Fibroblast of villous mesenchyme (primary cell): ENCODE data around the gene NFIX. TPM values are rescaled to one million over a fixed set of nuclear protein-coding genes. Genes with fewer than 3 reads are reported as not detected.

Source experiments
- DNase-seq: peaks from one replicate; pipeline ENCODE4 v3.0.0-alpha.2; 2010; ENCODE audit warnings: low read depth
- H3K4me3 ChIP-seq: 2 replicates; pipeline ENCODE4 v1.5.1; 2011; ENCODE audit warnings: low read depth, mild to moderate bottlenecking, low read length
- CTCF ChIP-seq: IDR thresholded peaks from 2 replicates; pipeline ENCODE4 v1.5.1; 2012; ENCODE audit warnings: low read depth, mild to moderate bottlenecking, low read length; ENCODE audit not compliant: insufficient read depth
- total RNA-seq: library from RNA; depleted of rRNA; stranded (reverse); fragments of >200 nt; gene quantifications from 2 replicates; pipeline ENCODE4 v1.2.3, GENCODE V29; 2012

Gene NFIX
- total RNA-seq, 1 donor, result 30.2 TPM

GRCh38 chr19:13053761-13054625 lies 58.7 kb downstream of the NFIX start:
- DNase-seq, result peak; percentile 84
- peak overlapping the region; percentile 29 for H3K4me3 ChIP-seq
- no peak for TF ChIP-seq CTCF

- H3K4me3 ChIP-seq, result no peak overlapping the region
- TF ChIP-seq CTCF, result no peak
- DNase-seq, result peak; percentile 84
Measured at GRCh38 chr19:13054626-13055212, 59.4 kb downstream of the NFIX start.

GRCh38 chr19:13055213-13056051 lies 60.2 kb downstream of the NFIX start:
- no peak for TF ChIP-seq CTCF
- peak overlapping the region; percentile 30 for H3K4me3 ChIP-seq
- peak; percentile 91 for DNase-seq

- no peak for TF ChIP-seq CTCF
- DNase-seq, result peak; percentile 57
- peak overlapping the region; percentile 30 for H3K4me3 ChIP-seq
Measured at GRCh38 chr19:13056052-13056660, 60.9 kb downstream of the NFIX start.

GRCh38 chr19:13057147-13057572 lies 61.9 kb downstream of the NFIX start:
- DNase-seq, result no peak

More at GRCh38 chr19:13057147-13057572, 61.9 kb downstream of the NFIX start:
- no peak for TF ChIP-seq CTCF
- H3K4me3 ChIP-seq, result no peak overlapping the region
